ENCODE data around the gene RANBP17. TPM values are rescaled to one million over a fixed set of nuclear protein-coding genes. Genes with fewer than 3 reads are reported as not detected.

Gene RANBP17
- total and polyA plus RNA-seq, 9 of the 15 experiments (the other 6 are each of a cell fraction or from before 2014, with no cell fraction given), result not detected

DNA sequence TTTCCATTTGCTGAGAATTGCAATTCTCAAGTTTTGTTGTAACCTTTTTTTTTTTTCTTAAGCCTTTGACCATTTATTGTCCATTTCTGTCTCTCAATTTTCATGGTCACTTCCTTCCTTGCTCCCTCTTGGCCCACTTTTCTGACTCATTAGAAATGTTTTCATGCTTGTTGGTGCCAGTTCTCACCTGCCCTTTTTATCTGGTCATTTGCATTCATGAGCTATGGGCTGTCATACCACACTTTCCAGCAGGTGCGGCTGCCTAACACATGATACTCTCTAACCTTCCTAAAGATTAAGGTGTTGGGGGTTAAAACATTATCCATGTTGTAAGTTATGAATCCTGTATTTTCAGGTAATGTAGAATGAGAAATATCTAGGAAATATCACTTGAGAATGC, 296.8 kb downstream of the RANBP17 start:
- ChIA-PET POLR2A (no interaction called here), CTCF (ENCODE audit: low intra/inter-chr PET ratio) (no interaction called here)
- TF ChIP-seq ZKSCAN8 (CRISPR knock-in tag; IDR thresholded peaks at IDR 0.05), result no peak
- no peak for TF ChIP-seq ETS1 (conservative IDR thresholded peaks at IDR 0.05; ENCODE audit: control insufficient read depth, low read depth, low read length)
- TF ChIP-seq NR2C1 (IDR thresholded peaks at IDR 0.05), result no peak
- TF ChIP-seq NR2C1 (tag; IDR thresholded peaks at IDR 0.05), result no peak
- TF ChIP-seq THRA (IDR thresholded peaks at IDR 0.05), result no peak
- TF ChIP-seq ZFX (CRISPR knock-in tag; IDR thresholded peaks at IDR 0.05), result no peak
- TF ChIP-seq ATF1 (CRISPR knock-in tag; IDR thresholded peaks at IDR 0.05), result no peak
- TF ChIP-seq ATF1 (tag; IDR thresholded peaks at IDR 0.05), result no peak
- no peak for TF ChIP-seq ZBTB12 (CRISPR knock-in tag; IDR thresholded peaks at IDR 0.05)
- no peak for TF ChIP-seq KDM4B (IDR thresholded peaks at IDR 0.05; ENCODE audit: borderline replicate concordance in 2 of 2, low read depth in 1 of 2)
- TF ChIP-seq ZNF140 (CRISPR knock-in tag; IDR thresholded peaks at IDR 0.05), result no peak
- TF ChIP-seq, protein P1, sequence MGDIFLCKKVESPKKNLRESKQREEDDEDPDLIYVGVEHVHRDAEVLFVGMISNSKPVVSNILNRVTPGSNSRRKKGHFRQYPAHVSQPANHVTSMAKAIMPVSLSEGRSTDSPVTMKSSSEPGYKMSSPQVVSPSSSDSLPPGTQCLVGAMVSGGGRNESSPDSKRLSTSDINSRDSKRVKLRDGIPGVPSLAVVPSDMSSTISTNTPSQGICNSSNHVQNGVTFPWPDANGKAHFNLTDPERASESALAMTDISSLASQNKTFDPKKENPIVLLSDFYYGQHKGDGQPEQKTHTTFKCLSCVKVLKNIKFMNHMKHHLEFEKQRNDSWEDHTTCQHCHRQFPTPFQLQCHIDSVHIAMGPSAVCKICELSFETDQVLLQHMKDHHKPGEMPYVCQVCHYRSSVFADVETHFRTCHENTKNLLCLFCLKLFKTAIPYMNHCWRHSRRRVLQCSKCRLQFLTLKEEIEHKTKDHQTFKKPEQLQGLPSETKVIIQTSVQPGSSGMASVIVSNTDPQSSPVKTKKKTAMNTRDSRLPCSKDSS (IDR thresholded peaks at IDR 0.05; ENCODE audit: low read depth, partially characterized antibody), result no peak
- intact Hi-C loops (cut with micrococcal nuclease) (no loop called here), in situ Hi-C loops (cut with MboI) (no loop called here)
- Histone ChIP-seq H3K27me3 (ENCODE audit: control insufficient read depth in 2 of 2, insufficient read depth in 2 of 2, low read length in 2 of 2) (no peaks in the 10 kb centered on the region), H3K36me3 (ENCODE audit: control insufficient read depth, insufficient read depth, low read length) (no peaks in the 10 kb centered on the region), H3K79me2 (ENCODE audit: control insufficient read depth, insufficient read depth, low read length) (no peaks in the 10 kb centered on the region), H2AFZ (ENCODE audit: low read depth, low read length) (no peak overlapping the region), H3K9me1 (ENCODE audit: control insufficient read depth, insufficient read depth, low read length) (no peaks in the 10 kb centered on the region), H3K4me1 (replicated peaks in 1 of 2; ENCODE audit: control insufficient read depth in 2 of 2, insufficient read depth in 2 of 2, low read length in 2 of 2) (no peaks in the 10 kb centered on the region), H3K9me3 (replicated peaks; ENCODE audit: control insufficient read depth, insufficient read depth, low read depth, low read length) (no peaks in the 10 kb centered on the region), H4K20me1 (replicated peaks; ENCODE audit: control insufficient read depth, insufficient read depth, low read length) (no peaks in the 10 kb centered on the region), H3K4me2 (ENCODE audit: insufficient read depth, low read length) (no peak overlapping the region), H3K9ac (ENCODE audit: insufficient read depth in 1 of 2, low read depth in 2 of 2, low read length in 2 of 2) (no peak overlapping the region), H3K4me3 (no peak overlapping the region), H3K27ac (ENCODE audit: extremely low read depth, low read depth, low read length) (no peak overlapping the region)
- ATAC-seq (no peak), DNase-seq (ENCODE audit: extremely low read depth in 1 of 4, low spot score in 3 of 4) (no peak), FAIRE-seq (no peak)
- 6% methylated on average over 1 of the region's 1 CpG for WGBS (ENCODE audit: insufficient coverage, low coverage, missing lambda C conversion rate)
- no TSS peak for BruUV-seq (replicated peaks)

Data from K562 (cell line).